Measurements from ENCODE around the gene ZC3H12A.
"Not testable (repeated sequence)": the region's sequence is repeated elsewhere in the genome, so short reads cannot be mapped to it uniquely, and the experiment has no call there.

The ZC3H12A gene

GRCh38 chr1:37502104-37502503 is 27.7 kb downstream of the ZC3H12A start:
- DNase-seq (ENCODE audit: low spot score) = no peak

GRCh38 chr1:37502791-37503190 is 28.4 kb downstream of the ZC3H12A start:
- not testable (repeated sequence) for DNase-seq (ENCODE audit: low spot score)

- DNase-seq (ENCODE audit: low spot score) = no peak
These were observed 32.4 kb downstream of the ZC3H12A start for GRCh38 chr1:37506740-37507139.

- peak; percentile 37 for DNase-seq (ENCODE audit: low spot score)
These were observed 34.8 kb downstream of the ZC3H12A start for GRCh38 chr1:37509181-37509580.

GRCh38 chr1:37513795-37514349 is 39.5 kb downstream of the ZC3H12A start:
- DNase-seq (ENCODE audit: low spot score) = peak; percentile 9

- peak; percentile 94 for DNase-seq (ENCODE audit: low spot score)
These were observed 40.2 kb downstream of the ZC3H12A start, which contains the start of gene MEAF6 for GRCh38 chr1:37514350-37515184. MEAF6 (minus strand) TSS chr1:37514766; CDS start chr1:37514746, 20 bp downstream.

- DNase-seq (ENCODE audit: low spot score) = no peak
These were observed 41.0 kb downstream of the ZC3H12A start for GRCh38 chr1:37515185-37516034.

GRCh38 chr1:37517569-37517968 is 43.2 kb downstream of the ZC3H12A start:
- no peak for DNase-seq (ENCODE audit: low spot score)

GRCh38 chr1:37518241-37518640 is 43.9 kb downstream of the ZC3H12A start:
- DNase-seq (ENCODE audit: low spot score) = not testable (repeated sequence)

- DNase-seq (ENCODE audit: low spot score) = not testable (repeated sequence)
These were observed 44.5 kb downstream of the ZC3H12A start for GRCh38 chr1:37518929-37519328.

- no peak for DNase-seq (ENCODE audit: low spot score)
These were observed 45.2 kb downstream of the ZC3H12A start for GRCh38 chr1:37519613-37520012.

GRCh38 chr1:37529888-37530287 is 55.5 kb downstream of the ZC3H12A start:
- not testable (repeated sequence) for DNase-seq (ENCODE audit: low spot score)

- not testable (repeated sequence) for DNase-seq (ENCODE audit: low spot score)
These were observed 58.2 kb downstream of the ZC3H12A start for GRCh38 chr1:37532418-37533156.

GRCh38 chr1:37533317-37534093 is 59.1 kb downstream of the ZC3H12A start:
- no peak for DNase-seq (ENCODE audit: low spot score)
